Esophagus muscularis mucosa (tissue), 4 donors: ENCODE measurements around the gene C1QTNF9.

ENCODE experiments used
- CTCF ChIP-seq, 3 experiments: fragments of 200-600 bp in 2 of 3; fragments of 450-650 bp in 1 of 3; sonication (generic) in 2 of 3; IDR thresholded peaks; one replicate each; pipeline ENCODE4 v1.5.1; 2017 to 2019; ENCODE audit warnings: antibody characterized with exemption in 3 of 3, mild to moderate bottlenecking in 2 of 3, moderate library complexity in 1 of 3
- EP300 ChIP-seq: sonication (generic); formaldehyde crosslinking; IDR thresholded peaks from one replicate; pipeline ENCODE4 v1.6.1; 2017; ENCODE audit warnings: antibody characterized with exemption
- POLR2A ChIP-seq: fragments of 450-650 bp; IDR thresholded peaks from one replicate; pipeline ENCODE4 v1.6.1; 2017; ENCODE audit warnings: antibody characterized with exemption, moderate library complexity, mild to moderate bottlenecking, low read depth
- POLR2AphosphoS5 ChIP-seq, 2 donors: sonication (generic); formaldehyde crosslinking; IDR thresholded peaks; one replicate each; pipeline ENCODE4 v1.6.1; 2017; ENCODE audit warnings: antibody characterized with exemption in 2 of 2

GRCh38 chr13:24360106-24360505 lies 50.7 kb downstream of the C1QTNF9 start:
- TF ChIP-seq CTCF (IDR thresholded peaks at IDR 0.05) (no peak), POLR2AphosphoS5 (IDR thresholded peaks at IDR 0.05) (no peak), POLR2A (no peak), EP300 (no peak)
